ENCODE results near the gene PSMG3.

DNA sequence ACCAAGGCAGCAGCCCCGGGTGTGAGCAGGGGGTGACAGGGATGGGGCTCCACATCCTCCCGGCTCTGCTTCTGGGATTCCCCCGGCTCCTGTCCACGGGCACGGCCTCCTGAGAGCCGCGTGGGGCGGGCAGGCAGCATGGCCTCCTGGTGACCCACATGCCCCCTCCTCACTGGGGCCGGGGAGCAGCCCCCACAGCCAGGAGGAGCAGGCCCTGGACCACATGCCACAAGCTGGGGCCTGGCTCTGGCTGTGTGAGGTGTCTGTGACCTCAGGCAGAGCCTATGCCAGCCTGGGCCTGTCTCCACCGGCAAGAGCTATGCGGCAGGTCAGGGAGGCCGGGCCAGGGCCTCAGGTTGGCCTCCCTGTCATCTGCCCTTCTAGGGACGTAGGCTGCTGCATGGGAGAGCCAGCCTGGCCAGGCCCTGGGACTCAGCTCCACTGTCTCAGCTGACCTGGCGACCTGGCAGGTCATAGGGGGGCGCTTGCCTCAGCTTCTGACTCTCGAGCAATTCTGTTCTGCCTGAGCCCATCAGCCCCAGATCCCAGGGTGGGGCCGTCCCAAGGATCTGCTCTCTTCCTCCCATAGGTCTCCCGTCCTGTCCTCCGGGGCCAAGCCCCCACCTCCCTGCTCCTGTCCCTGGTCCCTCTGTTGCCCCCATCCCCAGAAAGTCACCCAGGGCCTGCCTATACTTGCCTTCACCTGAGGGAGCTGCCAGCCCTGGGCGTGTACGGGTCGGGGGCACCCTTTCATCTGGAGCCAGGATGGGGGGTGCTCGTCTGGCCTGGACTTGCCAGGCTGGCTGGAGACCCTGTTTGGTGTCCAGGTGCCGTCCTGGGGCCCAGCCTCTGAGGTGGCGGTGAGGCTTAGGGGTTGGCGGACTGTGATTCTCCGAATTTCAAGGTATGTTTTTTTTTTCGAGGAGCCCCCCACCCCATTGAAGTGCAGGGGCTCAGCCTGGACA, 9.9 kb downstream of the PSMG3 start:
- TF ChIP-seq, protein P1, sequence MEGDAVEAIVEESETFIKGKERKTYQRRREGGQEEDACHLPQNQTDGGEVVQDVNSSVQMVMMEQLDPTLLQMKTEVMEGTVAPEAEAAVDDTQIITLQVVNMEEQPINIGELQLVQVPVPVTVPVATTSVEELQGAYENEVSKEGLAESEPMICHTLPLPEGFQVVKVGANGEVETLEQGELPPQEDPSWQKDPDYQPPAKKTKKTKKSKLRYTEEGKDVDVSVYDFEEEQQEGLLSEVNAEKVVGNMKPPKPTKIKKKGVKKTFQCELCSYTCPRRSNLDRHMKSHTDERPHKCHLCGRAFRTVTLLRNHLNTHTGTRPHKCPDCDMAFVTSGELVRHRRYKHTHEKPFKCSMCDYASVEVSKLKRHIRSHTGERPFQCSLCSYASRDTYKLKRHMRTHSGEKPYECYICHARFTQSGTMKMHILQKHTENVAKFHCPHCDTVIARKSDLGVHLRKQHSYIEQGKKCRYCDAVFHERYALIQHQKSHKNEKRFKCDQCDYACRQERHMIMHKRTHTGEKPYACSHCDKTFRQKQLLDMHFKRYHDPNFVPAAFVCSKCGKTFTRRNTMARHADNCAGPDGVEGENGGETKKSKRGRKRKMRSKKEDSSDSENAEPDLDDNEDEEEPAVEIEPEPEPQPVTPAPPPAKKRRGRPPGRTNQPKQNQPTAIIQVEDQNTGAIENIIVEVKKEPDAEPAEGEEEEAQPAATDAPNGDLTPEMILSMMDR (IDR thresholded peaks at IDR 0.05) = no peak
- TF ChIP-seq EP300 (IDR thresholded peaks at IDR 0.05) (no peak), POLR2AphosphoS5 (IDR thresholded peaks at IDR 0.05) (no peak), POLR2A (IDR thresholded peaks at IDR 0.05; ENCODE audit: low read depth) (no peak)

Measured in esophagus muscularis mucosa (tissue), 4 donors.